Measurements from ENCODE around the gene KCNN2.

GRCh38 chr5:114434396-114435219 lies 72.7 kb downstream of the KCNN2 start:
- TF ChIP-seq, protein P1, sequence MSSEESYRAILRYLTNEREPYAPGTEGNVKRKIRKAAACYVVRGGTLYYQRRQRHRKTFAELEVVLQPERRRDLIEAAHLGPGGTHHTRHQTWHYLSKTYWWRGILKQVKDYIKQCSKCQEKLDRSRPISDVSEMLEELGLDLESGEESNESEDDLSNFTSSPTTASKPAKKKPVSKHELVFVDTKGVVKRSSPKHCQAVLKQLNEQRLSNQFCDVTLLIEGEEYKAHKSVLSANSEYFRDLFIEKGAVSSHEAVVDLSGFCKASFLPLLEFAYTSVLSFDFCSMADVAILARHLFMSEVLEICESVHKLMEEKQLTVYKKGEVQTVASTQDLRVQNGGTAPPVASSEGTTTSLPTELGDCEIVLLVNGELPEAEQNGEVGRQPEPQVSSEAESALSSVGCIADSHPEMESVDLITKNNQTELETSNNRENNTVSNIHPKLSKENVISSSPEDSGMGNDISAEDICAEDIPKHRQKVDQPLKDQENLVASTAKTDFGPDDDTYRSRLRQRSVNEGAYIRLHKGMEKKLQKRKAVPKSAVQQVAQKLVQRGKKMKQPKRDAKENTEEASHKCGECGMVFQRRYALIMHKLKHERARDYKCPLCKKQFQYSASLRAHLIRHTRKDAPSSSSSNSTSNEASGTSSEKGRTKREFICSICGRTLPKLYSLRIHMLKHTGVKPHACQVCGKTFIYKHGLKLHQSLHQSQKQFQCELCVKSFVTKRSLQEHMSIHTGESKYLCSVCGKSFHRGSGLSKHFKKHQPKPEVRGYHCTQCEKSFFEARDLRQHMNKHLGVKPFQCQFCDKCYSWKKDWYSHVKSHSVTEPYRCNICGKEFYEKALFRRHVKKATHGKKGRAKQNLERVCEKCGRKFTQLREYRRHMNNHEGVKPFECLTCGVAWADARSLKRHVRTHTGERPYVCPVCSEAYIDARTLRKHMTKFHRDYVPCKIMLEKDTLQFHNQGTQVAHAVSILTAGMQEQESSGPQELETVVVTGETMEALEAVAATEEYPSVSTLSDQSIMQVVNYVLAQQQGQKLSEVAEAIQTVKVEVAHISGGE (CRISPR knock-in tag; IDR thresholded peaks at IDR 0.05): no peak
- no peak for TF ChIP-seq CTCF (IDR thresholded peaks at IDR 0.05 in 2 of 3, conservative IDR thresholded peaks at IDR 0.05 in 1 of 3; ENCODE audit: control insufficient read depth in 2 of 3, extremely low read depth in 1 of 3, insufficient read depth in 1 of 3, low read depth in 3 of 3, low read length in 3 of 3)
- TF ChIP-seq POLR2A (IDR thresholded peaks at IDR 0.05; ENCODE audit: low read depth, low read length): no peak
- TF ChIP-seq SP1 (IDR thresholded peaks at IDR 0.05; ENCODE audit: low read depth, low read length): no peak
- no peak for TF ChIP-seq ATF3 (IDR thresholded peaks at IDR 0.05; ENCODE audit: borderline replicate concordance, extremely low read depth, low read depth, low read length)
- no peak for TF ChIP-seq MYC (IDR thresholded peaks at IDR 0.05; ENCODE audit: insufficient read depth, insufficient read length, insufficient replicate concordance, low read length, severe bottlenecking)
- no peak for TF ChIP-seq RFX5 (IDR thresholded peaks at IDR 0.05; ENCODE audit: low read depth, low read length)
- no peak for TF ChIP-seq CBX5 (IDR thresholded peaks at IDR 0.05; ENCODE audit: low read depth)
- no peak for TF ChIP-seq NRF1 (conservative IDR thresholded peaks at IDR 0.05; ENCODE audit: low read depth, low read length)
- peak in 1 of 2 experiments; percentile 46; a peak in 2 of 4 replicates for TF ChIP-seq EP300 (IDR thresholded peaks at IDR 0.05; ENCODE audit: borderline replicate concordance in 1 of 2, control insufficient read depth in 1 of 2, low read depth in 2 of 2, low read length in 2 of 2)
